Stimulated activated CD8-positive, alpha-beta memory T cell treated with anti-CD3 and anti-CD28 coated beads, Interleukin-12 subunit alpha, Interleukin-12 subunit beta, amount 100 ng/mL, for 1 hour (primary cell): Measurements from ENCODE around the gene SLC24A4.

Experiments
- DNase-seq: peaks from one replicate; pipeline ENCODE4 v3.0.0-alpha.2; 2020; ENCODE audit warnings: low read depth

Gene SLC24A4

GRCh38 chr14:92368001-92368400 is 45.0 kb downstream of the SLC24A4 start:
- DNase-seq: no peak

- DNase-seq: no peak
Measured at GRCh38 chr14:92369097-92369496, 46.1 kb downstream of the SLC24A4 start.

DNA sequence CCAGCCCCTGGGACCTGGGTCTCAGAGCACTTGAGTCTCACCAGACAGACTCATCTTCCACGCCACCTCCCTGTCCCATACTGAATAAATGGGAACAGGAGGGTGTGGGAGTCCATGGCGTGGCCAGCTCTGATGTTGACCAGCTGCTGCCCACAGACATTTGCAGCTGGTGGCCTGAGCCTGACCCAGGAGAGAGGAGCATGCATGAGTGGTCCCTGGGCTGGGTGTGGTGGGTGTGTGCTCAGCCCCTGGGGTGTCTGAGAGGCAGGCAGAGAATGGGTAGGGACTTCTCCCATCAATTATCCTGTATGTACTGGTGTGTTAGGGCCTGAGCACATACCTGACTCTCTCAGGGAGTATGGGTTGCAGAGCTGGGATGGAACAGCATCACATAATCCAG is 49.3 kb downstream of the SLC24A4 start:
- no peak for DNase-seq

DNA sequence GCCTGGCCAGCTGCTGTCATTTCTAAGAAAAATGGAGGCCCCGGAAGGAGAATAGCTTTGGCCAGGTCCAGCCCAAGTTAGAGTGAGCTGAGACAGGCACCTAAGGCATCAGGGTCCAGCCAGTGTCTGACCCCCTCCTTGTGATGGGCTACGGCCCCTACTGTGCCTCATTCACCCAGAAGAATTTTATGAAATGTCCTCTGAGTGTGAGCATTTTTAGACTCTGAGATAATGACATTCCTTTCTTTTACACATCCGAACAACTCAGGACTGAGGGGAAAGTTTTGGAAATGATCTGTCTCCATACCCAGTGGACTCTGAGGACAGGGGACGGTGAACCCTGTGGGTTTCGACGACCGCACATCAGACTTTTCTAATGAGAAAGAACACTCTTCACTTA is 50.4 kb downstream of the SLC24A4 start:
- no peak for DNase-seq

- no peak for DNase-seq
Measured at GRCh38 chr14:92380131-92380530, 57.2 kb downstream of the SLC24A4 start.

GRCh38 chr14:92380582-92380981 is 57.6 kb downstream of the SLC24A4 start:
- DNase-seq: no peak

DNA sequence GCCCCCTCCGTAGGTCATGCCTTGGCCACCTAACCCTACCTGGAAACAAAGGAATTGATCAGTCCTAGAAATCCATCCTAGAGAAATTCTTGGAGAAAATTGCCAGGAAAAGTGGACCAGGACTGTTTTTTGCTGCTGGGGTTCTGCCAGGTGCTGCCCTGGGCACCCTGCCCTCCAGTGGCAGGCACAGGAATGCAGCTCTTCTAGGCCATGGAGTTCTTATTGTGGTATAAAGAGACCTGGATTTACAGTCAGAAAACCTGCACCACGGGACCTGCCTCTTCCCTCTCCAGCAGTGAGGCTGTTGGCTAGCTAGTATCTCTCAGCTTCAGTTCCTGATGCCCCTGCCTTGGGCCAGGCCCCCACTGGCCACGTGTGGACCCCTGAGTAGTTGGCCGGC is 59.7 kb downstream of the SLC24A4 start:
- DNase-seq: no peak

DNA sequence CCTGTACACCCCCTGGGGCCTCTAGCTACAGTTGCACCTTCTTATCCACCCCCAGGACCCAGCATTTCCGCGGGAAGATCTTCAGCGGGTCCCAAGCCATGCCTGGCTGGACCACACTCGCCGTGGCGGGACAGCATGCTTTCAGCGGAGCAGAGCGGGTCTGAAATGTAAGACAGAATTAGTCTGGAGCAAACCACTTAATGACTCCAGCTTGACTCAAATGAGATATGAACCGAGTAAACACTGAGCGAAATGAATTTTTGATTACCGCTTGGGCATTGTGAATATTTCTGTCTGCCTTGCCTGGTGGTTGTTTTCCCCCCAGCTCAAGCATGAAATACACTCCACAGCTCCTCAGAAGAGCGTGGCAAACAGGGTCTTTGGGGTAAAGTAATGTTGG is 60.8 kb downstream of the SLC24A4 start:
- no peak for DNase-seq

- DNase-seq: no peak
Measured at GRCh38 chr14:92384461-92385133, 61.6 kb downstream of the SLC24A4 start.

DNA sequence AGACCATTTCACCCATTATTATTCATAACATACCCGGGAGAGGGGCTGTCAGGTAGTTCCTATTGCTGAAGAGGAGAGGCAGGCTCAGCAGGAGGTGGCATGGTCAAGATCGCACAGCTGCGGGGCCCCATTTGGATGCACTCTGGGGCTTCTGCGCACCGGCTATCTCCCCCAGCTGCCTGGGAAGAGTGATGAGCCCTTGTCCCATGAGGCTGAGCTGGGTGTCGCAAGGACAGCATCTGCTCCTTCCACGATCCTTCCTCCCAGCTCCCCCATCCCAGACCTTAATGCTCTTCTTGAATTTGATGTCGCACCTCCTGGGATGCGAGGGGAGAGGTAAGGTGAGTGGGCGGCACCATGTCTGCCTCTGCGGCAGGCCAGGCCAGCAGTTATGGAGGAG is 62.6 kb downstream of the SLC24A4 start:
- DNase-seq: no peak

DNA sequence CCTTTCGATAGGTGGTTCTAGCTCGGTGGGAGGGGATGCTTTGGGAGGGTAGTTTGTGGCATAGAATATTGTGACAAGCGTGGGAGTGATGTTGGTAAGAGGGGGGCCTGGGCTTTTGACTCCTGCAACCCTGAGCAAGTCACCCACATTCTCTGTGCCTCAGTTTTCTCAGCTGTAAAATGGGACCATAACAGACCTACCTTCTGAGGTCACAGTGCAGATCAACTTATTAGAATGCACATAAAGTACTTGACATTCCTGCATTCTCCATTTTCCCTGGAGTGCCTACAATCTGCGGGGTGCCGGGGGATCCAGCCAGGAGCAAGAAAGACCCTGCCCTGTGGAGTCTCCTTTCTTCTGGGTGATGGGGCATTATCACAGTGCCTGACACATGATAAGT is 63.2 kb downstream of the SLC24A4 start:
- DNase-seq: no peak

- DNase-seq: no peak
Measured at GRCh38 chr14:92386637-92387036, 63.7 kb downstream of the SLC24A4 start.

DNA sequence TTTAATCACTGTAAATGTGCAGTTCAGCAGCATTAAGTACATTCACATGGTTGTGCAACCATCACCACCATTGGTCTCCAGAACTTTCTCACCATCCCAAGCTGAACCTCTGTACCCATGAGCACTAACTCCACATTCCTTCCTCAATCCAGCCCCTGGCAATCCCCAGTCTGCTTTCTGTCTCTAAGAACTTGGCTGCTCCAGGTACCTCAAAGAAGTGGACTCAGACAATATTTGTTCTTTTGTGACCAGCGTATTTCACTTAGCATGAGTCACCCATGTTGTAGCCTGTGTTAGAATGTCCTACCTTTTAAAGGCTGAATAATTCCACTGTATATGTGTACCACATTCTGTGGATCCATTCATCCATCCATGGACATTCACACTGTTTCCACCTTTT is 64.6 kb downstream of the SLC24A4 start:
- DNase-seq: no peak

DNA sequence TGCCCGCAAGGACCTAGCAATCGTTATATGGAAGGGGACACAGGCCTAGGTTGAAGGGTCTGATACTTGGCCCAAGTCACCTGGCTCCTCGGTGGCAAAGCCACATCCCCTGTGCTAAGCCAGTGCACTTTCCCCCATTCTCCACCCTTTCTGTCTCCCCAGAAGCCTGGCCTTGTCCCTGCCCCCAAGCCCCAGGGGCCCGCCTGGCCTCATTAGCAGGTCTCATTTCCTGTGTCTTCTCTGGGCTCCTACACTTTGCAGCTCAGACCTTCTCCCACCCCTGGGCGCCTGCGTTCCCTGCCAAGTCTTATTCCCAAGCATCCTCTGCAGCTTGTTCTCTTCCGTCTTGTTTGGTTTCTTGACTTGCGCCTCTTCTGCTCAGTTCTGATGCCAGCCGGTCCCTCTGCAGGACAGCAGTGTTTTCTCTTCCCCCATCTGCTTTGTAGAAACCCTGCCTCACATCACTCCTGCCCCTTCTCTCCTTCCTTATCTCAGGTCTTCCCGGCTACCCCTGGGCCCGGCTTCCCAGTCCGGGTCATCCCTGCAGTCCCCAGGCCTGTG is 66.7 kb downstream of the SLC24A4 start:
- DNase-seq: no peak

DNA sequence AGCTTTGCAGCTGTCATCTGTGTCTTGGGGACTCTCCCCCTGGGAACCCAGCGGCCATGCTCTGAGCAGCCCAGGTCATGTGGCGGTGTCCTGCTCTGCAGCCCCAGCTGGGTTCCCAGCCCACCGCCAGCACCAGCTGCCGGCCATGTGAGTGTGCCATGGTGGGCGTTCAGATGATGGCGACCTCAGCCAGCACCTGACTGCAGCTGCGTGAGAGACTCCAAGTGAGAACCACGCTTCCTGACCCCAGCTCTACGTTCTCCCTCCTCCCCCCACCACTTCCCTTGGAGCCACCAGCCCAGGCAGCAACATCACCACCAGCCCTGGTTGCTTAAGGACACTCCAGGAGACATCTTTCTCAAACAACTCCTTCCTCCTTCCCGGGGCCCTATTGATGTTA is 68.8 kb downstream of the SLC24A4 start:
- no peak for DNase-seq

- no peak for DNase-seq
Measured at GRCh38 chr14:92392711-92393110, 69.7 kb downstream of the SLC24A4 start.

DNA sequence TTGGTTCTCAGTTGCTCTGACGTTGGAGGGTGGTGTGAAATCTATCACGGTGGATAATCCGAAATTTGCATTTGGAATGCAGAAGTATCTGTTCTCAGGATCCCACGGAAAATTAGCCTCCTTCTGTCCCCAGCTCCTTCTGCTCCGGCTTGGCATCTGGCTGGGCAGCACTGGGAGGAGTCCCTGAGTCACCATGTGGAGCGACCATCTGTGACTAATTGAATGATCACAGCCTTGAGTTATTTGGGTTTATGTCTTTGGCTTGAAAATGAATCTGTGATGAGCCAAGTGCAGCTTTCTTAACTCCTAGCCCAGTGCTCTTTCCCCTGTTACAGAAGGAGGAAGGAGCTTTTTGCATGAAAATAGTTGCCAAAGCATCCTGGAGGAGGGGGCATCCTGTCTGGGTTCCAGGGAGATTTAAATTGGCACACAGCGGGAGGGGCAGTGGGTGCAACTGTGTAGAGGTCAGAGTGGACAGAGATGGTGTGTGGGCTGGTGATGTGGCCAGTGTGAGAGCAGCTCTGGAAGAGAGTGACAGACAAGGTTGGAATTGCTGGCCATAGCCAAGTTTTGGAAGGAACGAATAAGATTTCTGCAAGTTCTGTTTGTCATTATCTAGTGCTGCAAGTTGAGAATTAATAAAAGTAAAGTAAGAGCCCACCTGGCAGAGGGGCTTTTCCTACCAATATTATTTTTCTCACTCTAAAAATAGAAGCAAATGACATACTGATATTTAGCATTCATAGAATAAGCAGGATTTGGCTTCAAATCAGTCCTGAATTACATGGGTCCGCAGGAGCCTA is 74.4 kb downstream of the SLC24A4 start:
- no peak for DNase-seq

DNA sequence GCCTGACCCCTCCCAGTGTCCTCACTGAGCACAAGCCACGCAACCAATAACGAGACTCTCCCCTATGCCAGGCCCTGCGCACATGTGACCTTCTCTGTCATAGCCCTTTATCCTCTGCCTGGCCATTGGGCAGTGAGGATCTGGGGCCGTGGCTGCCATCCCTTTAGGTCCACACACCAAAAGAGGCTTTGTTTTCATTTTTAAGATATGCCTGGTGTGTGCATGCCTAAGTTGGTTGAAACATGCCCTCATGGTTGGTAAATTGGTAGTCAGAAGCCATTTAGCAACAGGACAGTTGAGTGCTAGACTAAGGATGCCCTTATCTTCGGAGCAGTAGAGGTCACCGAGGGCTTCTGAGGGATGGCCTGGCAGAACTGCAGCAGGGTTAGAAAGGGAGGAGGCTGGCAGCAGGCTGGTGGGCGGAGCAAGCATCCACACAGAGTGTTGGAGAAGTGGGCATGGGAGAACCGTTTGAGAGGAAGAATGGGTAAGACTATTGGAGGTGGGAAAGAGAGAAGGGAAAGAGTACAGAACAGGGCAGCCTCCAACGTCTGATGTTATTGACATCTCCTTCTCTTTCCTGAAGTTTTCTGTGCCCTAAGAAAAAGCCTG is 75.1 kb downstream of the SLC24A4 start:
- no peak for DNase-seq

DNA sequence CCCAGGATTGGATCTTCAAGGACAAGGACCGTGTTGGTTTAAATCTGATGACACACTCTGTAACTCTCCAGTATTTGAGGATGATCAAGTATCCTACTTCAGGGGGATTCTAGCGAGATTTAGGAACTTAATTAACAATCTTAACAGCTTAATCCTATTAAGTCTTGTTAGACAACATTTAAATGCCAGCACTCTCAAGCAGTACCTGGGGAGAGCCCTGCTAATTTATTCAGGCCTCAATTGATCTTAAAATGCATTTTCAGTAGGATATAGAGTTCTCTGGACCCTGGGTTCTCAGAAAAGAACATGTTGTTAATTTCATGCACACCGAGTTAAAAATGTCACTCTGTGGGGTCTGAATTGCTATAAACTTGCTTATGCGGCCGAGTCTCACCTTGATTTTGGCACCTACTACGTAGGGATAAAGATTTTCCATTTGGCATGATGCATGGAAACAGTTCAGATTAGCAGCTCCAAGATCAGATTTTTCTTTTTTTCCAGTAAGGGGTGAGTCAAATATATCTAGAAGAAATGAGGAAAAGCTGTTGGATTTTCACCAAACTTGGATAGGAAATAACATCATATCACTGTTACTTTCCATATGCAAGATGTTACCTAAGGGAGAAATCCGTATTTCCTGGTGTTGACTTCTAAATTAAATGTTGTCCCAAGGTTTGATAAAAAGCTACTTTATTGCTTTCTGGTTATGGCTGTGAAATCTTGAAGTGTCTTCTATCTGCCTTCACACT is 76.1 kb downstream of the SLC24A4 start:
- DNase-seq: no peak

GRCh38 chr14:92400579-92401444 is 77.8 kb downstream of the SLC24A4 start:
- no peak for DNase-seq

GRCh38 chr14:92401561-92401960 is 78.6 kb downstream of the SLC24A4 start:
- DNase-seq: no peak
